GM10248 (cell line): ENCODE data around the gene SPRY2.

ENCODE experiments used
- CTCF ChIA-PET: fragments of 300-600 bp; sonication (Branson Sonifier 250); formaldehyde crosslinking; extraction: SDS; loops from one replicate; lab custom pipeline; 2021; ENCODE audit warnings: antibody characterized with exemption; lab: Yijun Ruan, JAX
- POLR2A ChIA-PET: fragments of 350-650 bp; sonication (Branson Sonifier 250); formaldehyde crosslinking; extraction: SDS; loops from one replicate; lab custom pipeline; 2020; ENCODE audit warnings: antibody characterized with exemption; lab: Yijun Ruan, JAX
- DNase-seq: peaks from one replicate; pipeline ENCODE4 v3.0.0; 2012; ENCODE audit errors: extremely low spot score
- CTCF ChIP-seq: IDR thresholded peaks from 2 replicates; pipeline ENCODE4 v1.5.1; 2012; ENCODE audit warnings: mild to moderate bottlenecking, low read depth; ENCODE audit errors: extremely low read depth, missing control alignments, control extremely low read depth

SPRY2 gene

GRCh38 chr13:80329250-80329649, 11.7 kb downstream of the SPRY2 start:
- DNase-seq = no peak
- CTCF ChIA-PET = interaction anchor here (0.9 to 2.0 kb wide), 2 partner anchors 10 to 13 kb away, joined by 4 to 5 read pairs; no protein-coding TSS in a partner anchor
- no peak for TF ChIP-seq CTCF
- POLR2A ChIA-PET = no interaction called here

- no peak for TF ChIP-seq CTCF
- ChIA-PET CTCF (no interaction called here), POLR2A (no interaction called here)
- no peak for DNase-seq
Observed at GRCh38 chr13:80319004-80319403, 21.9 kb downstream of the SPRY2 start.

- no peak for TF ChIP-seq CTCF
- CTCF ChIA-PET = no interaction called here
- DNase-seq = no peak
- POLR2A ChIA-PET = no interaction called here
Observed at GRCh38 chr13:80314711-80315653, 25.9 kb downstream of the SPRY2 start.

GRCh38 chr13:80313668-80314256, 27.2 kb downstream of the SPRY2 start:
- no peak for TF ChIP-seq CTCF
- ChIA-PET CTCF (interaction anchor here (1.1 kb wide), 1 partner anchor 28 kb away, joined by 3 read pairs; no protein-coding TSS in a partner anchor), POLR2A (no interaction called here)
- DNase-seq = no peak

GRCh38 chr13:80312967-80313366, 28.0 kb downstream of the SPRY2 start:
- POLR2A ChIA-PET = no interaction called here
- TF ChIP-seq CTCF = no peak
- no peak for DNase-seq
- CTCF ChIA-PET = interaction anchor here (1.1 kb wide), 1 partner anchor 29 kb away, joined by 3 read pairs; no protein-coding TSS in a partner anchor

- CTCF ChIA-PET = interaction anchor here (1.0 kb wide), 1 partner anchor 30 kb away, joined by 3 read pairs; no protein-coding TSS in a partner anchor
Observed at GRCh38 chr13:80312012-80312704, 28.8 kb downstream of the SPRY2 start.

More at GRCh38 chr13:80312012-80312704, 28.8 kb downstream of the SPRY2 start:
- POLR2A ChIA-PET = no interaction called here
- no peak for TF ChIP-seq CTCF
- DNase-seq = no peak
